Lower leg skin (tissue), 3 donors: Measurements from ENCODE around the gene YIPF5.

Source experiments
- POLR2A ChIP-seq, 2 donors: fragments of 450-650 bp; IDR thresholded peaks; one replicate each; pipeline ENCODE4 v1.6.1; 2016 to 2017; ENCODE audit warnings: antibody characterized with exemption in 2 of 2, mild to moderate bottlenecking in 1 of 2, moderate library complexity in 1 of 2
- TF ChIP-seq, protein P1 (sequence below), 3 donors: fragments of 450-650 bp; IDR thresholded peaks; one replicate each; pipeline ENCODE4 v1.5.1; 2016; ENCODE audit warnings: antibody characterized with exemption in 3 of 3, mild to moderate bottlenecking in 3 of 3, moderate library complexity in 2 of 3

- TF ChIP-seq, protein P1, sequence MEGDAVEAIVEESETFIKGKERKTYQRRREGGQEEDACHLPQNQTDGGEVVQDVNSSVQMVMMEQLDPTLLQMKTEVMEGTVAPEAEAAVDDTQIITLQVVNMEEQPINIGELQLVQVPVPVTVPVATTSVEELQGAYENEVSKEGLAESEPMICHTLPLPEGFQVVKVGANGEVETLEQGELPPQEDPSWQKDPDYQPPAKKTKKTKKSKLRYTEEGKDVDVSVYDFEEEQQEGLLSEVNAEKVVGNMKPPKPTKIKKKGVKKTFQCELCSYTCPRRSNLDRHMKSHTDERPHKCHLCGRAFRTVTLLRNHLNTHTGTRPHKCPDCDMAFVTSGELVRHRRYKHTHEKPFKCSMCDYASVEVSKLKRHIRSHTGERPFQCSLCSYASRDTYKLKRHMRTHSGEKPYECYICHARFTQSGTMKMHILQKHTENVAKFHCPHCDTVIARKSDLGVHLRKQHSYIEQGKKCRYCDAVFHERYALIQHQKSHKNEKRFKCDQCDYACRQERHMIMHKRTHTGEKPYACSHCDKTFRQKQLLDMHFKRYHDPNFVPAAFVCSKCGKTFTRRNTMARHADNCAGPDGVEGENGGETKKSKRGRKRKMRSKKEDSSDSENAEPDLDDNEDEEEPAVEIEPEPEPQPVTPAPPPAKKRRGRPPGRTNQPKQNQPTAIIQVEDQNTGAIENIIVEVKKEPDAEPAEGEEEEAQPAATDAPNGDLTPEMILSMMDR (IDR thresholded peaks at IDR 0.05): no peak
- no peak for TF ChIP-seq POLR2A (IDR thresholded peaks at IDR 0.05)
Observed at GRCh38 chr5:144192661-144193060, 22.2 kb upstream of the YIPF5 start.
